Thyroid gland (tissue), 4 donors: ENCODE measurements around the gene DPPA4. TPM values are rescaled to one million over a fixed set of nuclear protein-coding genes. Genes with fewer than 3 reads are reported as not detected.

Experiments used
- DNase-seq, 2 donors: peaks; one replicate each; pipeline ENCODE4 v3.0.0-alpha.2; 2019
- H3K27ac ChIP-seq, 3 donors: fragments of 200-600 bp; sonication (generic); 1 replicate in 2 of 3; 2 replicates in 1 of 3; pipeline ENCODE4 v1.5.1; 2016 to 2019; ENCODE audit warnings: mild to moderate bottlenecking in 1 of 3, moderate library complexity in 1 of 3
- H3K27me3 ChIP-seq: fragments of 200-600 bp; sonication (generic); one replicate; pipeline ENCODE4 v1.5.1; 2019
- H3K36me3 ChIP-seq, 2 donors: fragments of 200-600 bp; sonication (generic); one replicate each; pipeline ENCODE4 v1.5.1; 2016 to 2019
- H3K4me1 ChIP-seq, 2 donors: fragments of 200-600 bp; sonication (generic); one replicate each; pipeline ENCODE4 v1.5.1; 2017 to 2019
- H3K4me3 ChIP-seq, 3 donors: fragments of 200-600 bp; sonication (generic); replicated peaks in 1 of 3; 1 replicate in 2 of 3; 2 replicates in 1 of 3; pipeline ENCODE4 v1.5.1; 2016; ENCODE audit warnings: mild to moderate bottlenecking in 1 of 3
- H3K9me3 ChIP-seq: fragments of 200-600 bp; sonication (generic); one replicate; pipeline ENCODE4 v1.5.1; 2017
- CTCF ChIP-seq, 6 experiments: fragments of 200-600 bp in 3 of 6; fragments of 450-650 bp in 3 of 6; sonication (generic) in 3 of 6; IDR thresholded peaks; one replicate each; pipeline ENCODE4 v1.5.1; 2016 to 2019; ENCODE audit warnings: antibody characterized with exemption in 6 of 6, mild to moderate bottlenecking in 2 of 6, inconsistent platforms in 1 of 6, moderate library complexity in 1 of 6
- POLR2A ChIP-seq, 2 donors: fragments of 450-650 bp; IDR thresholded peaks; one replicate each; pipeline ENCODE4 v1.6.1; 2017; ENCODE audit warnings: antibody characterized with exemption in 2 of 2, mild to moderate bottlenecking in 2 of 2, moderate library complexity in 1 of 2
- WGBS, 2 donors: methylation state at CpG; one replicate each; pipeline ENCODE4 v1.1.5; 2017; 5-methylcytosine and 5-hydroxymethylcytosine counted together
- intact Hi-C: fragments of 100-400 bp; cut with DNase I; formaldehyde crosslinking; loops from one replicate; pipeline ENCODE4 v1.15.1; 2023
- total RNA-seq, 4 donors: library from RNA; depleted of rRNA; stranded (reverse); fragments of >200 nt; gene quantifications; one replicate each; pipeline ENCODE4 v1.2.3, GENCODE V29; 2016

Gene DPPA4
- total RNA-seq, 4 donors from 2014 or later, result not detected

- no peaks in the 10 kb centered on the region for H3K36me3 ChIP-seq
- DNase-seq, result no peak
- H3K27ac ChIP-seq, result no peak overlapping the region
- no peak for TF ChIP-seq CTCF (IDR thresholded peaks at IDR 0.05)
- TF ChIP-seq POLR2A (IDR thresholded peaks at IDR 0.05), result no peak
- no peak overlapping the region for H3K4me3 ChIP-seq
- no peaks in the 10 kb centered on the region for H3K27me3 ChIP-seq
- no peaks in the 10 kb centered on the region for H3K9me3 ChIP-seq
- intact Hi-C loops, result no loop called here
- WGBS, 2 donors, result 81 to 89% methylated on average over 3 of the region's 3 CpGs
- H3K4me1 ChIP-seq, result no peaks in the 10 kb centered on the region
These were observed 19.3 kb upstream of the DPPA4 start for GRCh38 chr3:109356442-109357155.

GRCh38 chr3:109355625-109356441 is 18.5 kb upstream of the DPPA4 start:
- intact Hi-C loops, result no loop called here
- Histone ChIP-seq H3K27me3 (no peaks in the 10 kb centered on the region), H3K36me3 (no peaks in the 10 kb centered on the region), H3K27ac (no peak overlapping the region), H3K9me3 (no peaks in the 10 kb centered on the region), H3K4me3 (no peak overlapping the region), H3K4me1 (no peaks in the 10 kb centered on the region)
- DNase-seq, result no peak
- no peak for TF ChIP-seq CTCF (IDR thresholded peaks at IDR 0.05)
- no peak for TF ChIP-seq POLR2A (IDR thresholded peaks at IDR 0.05)
- 54 to 60% methylated on average over 8 of the region's 8 CpGs for WGBS, 2 donors

GRCh38 chr3:109353057-109353456 is 15.7 kb upstream of the DPPA4 start:
- Histone ChIP-seq H3K4me1 (no peaks in the 10 kb centered on the region), H3K27ac (no peak overlapping the region), H3K27me3 (no peaks in the 10 kb centered on the region), H3K36me3 (no peaks in the 10 kb centered on the region), H3K4me3 (no peak overlapping the region), H3K9me3 (no peaks in the 10 kb centered on the region)
- no peak for TF ChIP-seq POLR2A (IDR thresholded peaks at IDR 0.05)
- no peak for TF ChIP-seq CTCF (IDR thresholded peaks at IDR 0.05)
- DNase-seq, result no peak
- intact Hi-C loops, result no loop called here
- 62% methylated on average over 2 of the region's 2 CpGs for WGBS, 2 donors

GRCh38 chr3:109351231-109351630 is 13.9 kb upstream of the DPPA4 start:
- Histone ChIP-seq H3K36me3 (no peaks in the 10 kb centered on the region), H3K27ac (no peak overlapping the region), H3K4me3 (no peak overlapping the region), H3K27me3 (no peaks in the 10 kb centered on the region), H3K4me1 (no peaks in the 10 kb centered on the region), H3K9me3 (no peaks in the 10 kb centered on the region)
- TF ChIP-seq POLR2A (IDR thresholded peaks at IDR 0.05) (no peak), CTCF (IDR thresholded peaks at IDR 0.05) (no peak)
- DNase-seq, result no peak
- intact Hi-C loops, result no loop called here

- no peak overlapping the region for H3K4me3 ChIP-seq
- no peaks in the 10 kb centered on the region for H3K9me3 ChIP-seq
- no peak overlapping the region for H3K27ac ChIP-seq
- intact Hi-C loops, result no loop called here
- WGBS, 2 donors, result 90 to 93% methylated on average over 3 of the region's 3 CpGs
- TF ChIP-seq CTCF (IDR thresholded peaks at IDR 0.05) (no peak), POLR2A (IDR thresholded peaks at IDR 0.05) (no peak)
- H3K36me3 ChIP-seq, result no peaks in the 10 kb centered on the region
- H3K27me3 ChIP-seq, result no peaks in the 10 kb centered on the region
- no peaks in the 10 kb centered on the region for H3K4me1 ChIP-seq
- no peak for DNase-seq
These were observed 9.5 kb upstream of the DPPA4 start for GRCh38 chr3:109346770-109347295.
